Measurements from ENCODE around the gene TMC3.

GRCh38 chr15:81281766-81282605, 92.0 kb downstream of the TMC3 start:
- TF ChIP-seq PCBP2 (optimal IDR thresholded peaks at IDR 0.05; ENCODE audit: low read depth, low read length, poor library complexity, severe bottlenecking) (no peak), CEBPB (IDR thresholded peaks at IDR 0.05; ENCODE audit: borderline replicate concordance, low read depth, low read length) (no peak), ZNF143 (CRISPR knock-in tag; IDR thresholded peaks at IDR 0.05) (no peak), TAF15 (IDR thresholded peaks at IDR 0.05; ENCODE audit: low read depth, low read length, poor library complexity, severe bottlenecking) (no peak), SMAD9 (CRISPR knock-in tag; IDR thresholded peaks at IDR 0.05) (no peak), RAD21 (CRISPR knock-in tag; IDR thresholded peaks at IDR 0.05) (no peak), CHD2 (IDR thresholded peaks at IDR 0.05; ENCODE audit: low read depth, low read length) (no peak), CTCF (CRISPR knock-in tag; IDR thresholded peaks at IDR 0.05) (no peak), SRF (IDR thresholded peaks at IDR 0.05; ENCODE audit: low read depth, low read length) (no peak), HOXA5 (CRISPR knock-in tag; IDR thresholded peaks at IDR 0.05) (no peak), SIX1 (CRISPR knock-in tag; IDR thresholded peaks at IDR 0.05; ENCODE audit: borderline replicate concordance) (no peak), ARHGAP35 (CRISPR knock-in tag; IDR thresholded peaks at IDR 0.05; ENCODE audit: borderline replicate concordance) (no peak)
- TF ChIP-seq, protein P1, sequence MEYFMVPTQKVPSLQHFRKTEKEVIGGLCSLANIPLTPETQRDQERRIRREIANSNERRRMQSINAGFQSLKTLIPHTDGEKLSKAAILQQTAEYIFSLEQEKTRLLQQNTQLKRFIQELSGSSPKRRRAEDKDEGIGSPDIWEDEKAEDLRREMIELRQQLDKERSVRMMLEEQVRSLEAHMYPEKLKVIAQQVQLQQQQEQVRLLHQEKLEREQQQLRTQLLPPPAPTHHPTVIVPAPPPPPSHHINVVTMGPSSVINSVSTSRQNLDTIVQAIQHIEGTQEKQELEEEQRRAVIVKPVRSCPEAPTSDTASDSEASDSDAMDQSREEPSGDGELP (IDR thresholded peaks at IDR 0.05; ENCODE audit: borderline replicate concordance, low read depth): no peak
- TF ChIP-seq, protein P2, sequence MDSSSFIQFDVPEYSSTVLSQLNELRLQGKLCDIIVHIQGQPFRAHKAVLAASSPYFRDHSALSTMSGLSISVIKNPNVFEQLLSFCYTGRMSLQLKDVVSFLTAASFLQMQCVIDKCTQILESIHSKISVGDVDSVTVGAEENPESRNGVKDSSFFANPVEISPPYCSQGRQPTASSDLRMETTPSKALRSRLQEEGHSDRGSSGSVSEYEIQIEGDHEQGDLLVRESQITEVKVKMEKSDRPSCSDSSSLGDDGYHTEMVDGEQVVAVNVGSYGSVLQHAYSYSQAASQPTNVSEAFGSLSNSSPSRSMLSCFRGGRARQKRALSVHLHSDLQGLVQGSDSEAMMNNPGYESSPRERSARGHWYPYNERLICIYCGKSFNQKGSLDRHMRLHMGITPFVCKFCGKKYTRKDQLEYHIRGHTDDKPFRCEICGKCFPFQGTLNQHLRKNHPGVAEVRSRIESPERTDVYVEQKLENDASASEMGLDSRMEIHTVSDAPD (CRISPR knock-in tag; IDR thresholded peaks at IDR 0.05): no peak

Data from HepG2 (cell line).